K562 (cell line): Measurements from ENCODE around the gene ING1. TPM values are rescaled to one million over a fixed set of nuclear protein-coding genes. Genes with fewer than 3 reads are reported as not detected.

Experiments used
- ATF7 ChIP-seq: fragments of 450-650 bp; IDR thresholded peaks from 2 replicates; pipeline ENCODE4 v1.7.1; 2014; ENCODE audit warnings: mild to moderate bottlenecking, moderate library complexity
- E2F4 ChIP-seq: sonication (generic); formaldehyde crosslinking; IDR thresholded peaks from 2 replicates; pipeline ENCODE4 v1.8.0; 2022; ENCODE audit warnings: mild to moderate bottlenecking, low read depth, missing genetic modification reagents
- ELF4 ChIP-seq: fragments of 450-650 bp; formaldehyde crosslinking; IDR thresholded peaks from 2 replicates; pipeline ENCODE4 v1.4.0; 2022; ENCODE audit warnings: missing genetic modification characterization
- MTA1 ChIP-seq: fragments of 450-650 bp; IDR thresholded peaks from 2 replicates; pipeline ENCODE4 v1.6.1; 2017; ENCODE audit warnings: borderline replicate concordance
- MYC ChIP-seq, 2 experiments: fragments of 250-450 bp in 1 of 2; sonication (Bioruptor Pico) in 1 of 2; IDR thresholded peaks; 2 replicates each; pipeline versions ENCODE4 v1.5.1 to v1.6.1; 2012 to 2021; ENCODE audit warnings: low read depth in 2 of 2, borderline replicate concordance in 1 of 2, improper control_type of control experiment in 1 of 2, low read length in 1 of 2, mild to moderate bottlenecking in 1 of 2, moderate library complexity in 1 of 2
- NEUROD1 ChIP-seq: fragments of 150-350 bp; IDR thresholded peaks from 2 replicates; pipeline ENCODE4 v1.6.1; 2014; ENCODE audit warnings: borderline replicate concordance, low read length, low read depth; ENCODE audit not compliant: partially characterized antibody
- NRF1 ChIP-seq, 2 experiments: fragments of 450-650 bp; IDR thresholded peaks in 1 of 2; conservative IDR thresholded peaks in 1 of 2; 2 replicates each; pipeline ENCODE4 v1.6.1; 2014; ENCODE audit warnings: mild to moderate bottlenecking in 2 of 2
- PRPF4 ChIP-seq: fragments of 200-400 bp; formaldehyde crosslinking; IDR thresholded peaks from one replicate; pipeline ENCODE4 v1.6.1; 2017; ENCODE audit warnings: low read length, low read depth, mild to moderate bottlenecking; ENCODE audit not compliant: insufficient read depth, poor library complexity, severe bottlenecking
- SMARCE1 ChIP-seq: fragments of 450-650 bp; IDR thresholded peaks from 2 replicates; pipeline ENCODE4 v1.7.1; 2016; ENCODE audit warnings: mild to moderate bottlenecking
- SP2 ChIP-seq: IDR thresholded peaks from 2 replicates; pipeline ENCODE4 v1.6.1; 2011; ENCODE audit warnings: mild to moderate bottlenecking, low read depth, low read length, moderate library complexity; ENCODE audit not compliant: poor library complexity, severe bottlenecking; ENCODE audit errors: extremely low read depth
- TARDBP ChIP-seq: fragments of 450-650 bp; IDR thresholded peaks from 2 replicates; pipeline ENCODE4 v1.6.1; 2016
- ZBTB1 ChIP-seq: sonication (generic); formaldehyde crosslinking; IDR thresholded peaks from 2 replicates; pipeline ENCODE4 v1.8.1; 2023; ENCODE audit warnings: missing genetic modification reagents, low read depth, mild to moderate bottlenecking, borderline replicate concordance
- ZFP30 ChIP-seq: fragments of 250-450 bp; sonication (Bioruptor Pico); IDR thresholded peaks from 2 replicates; pipeline ENCODE4 v1.8.0; 2022; ENCODE audit warnings: moderate library complexity, mild to moderate bottlenecking, inconsistent platforms, borderline replicate concordance
- ZNF444 ChIP-seq: fragments of 250-450 bp; sonication (Bioruptor Pico); IDR thresholded peaks from 2 replicates; pipeline ENCODE4 v1.4.0; 2020; ENCODE audit warnings: mild to moderate bottlenecking, moderate library complexity
- polyA plus RNA-seq, 8 experiments: library from polyadenylated mRNA; depleted of rRNA in 4 of 8; stranded (reverse) in 5 of 8; unstranded in 3 of 8; fragments of >200 nt; fragmentation: Nextera tagmentation in 2 of 8; fragmentation: Illumina TruSeq in 1 of 8; extraction: Ambion mirVana in 2 of 8; extraction: Trizol in 1 of 8; gene quantifications; 2 replicates each; pipeline versions ENCODE4 v1.2.1 to v1.2.3, GENCODE V29; 2011 to 2014; ENCODE audit warnings: inconsistent platforms in 1 of 8, missing spikeins in 1 of 8
- total RNA-seq, 7 experiments: library from RNA; depleted of rRNA in 6 of 7; stranded (reverse); fragments of >200 nt in 6 of 7; fragmentation: Illumina TruSeq in 2 of 7; extraction: Trizol in 2 of 7; gene quantifications; 2 replicates each; pipeline versions ENCODE4 v1.2.1 to v1.2.3, GENCODE V29; 2011 to 2021; ENCODE audit warnings: low replicate concordance in 1 of 7
- TF ChIP-seq, protein P1 (sequence below): fragments of 250-450 bp; sonication (Bioruptor Pico); IDR thresholded peaks from 2 replicates; pipeline ENCODE4 v1.4.0; 2020; ENCODE audit warnings: borderline replicate concordance
- TF ChIP-seq, protein P2 (sequence below): fragments of 450-650 bp; IDR thresholded peaks from 2 replicates; pipeline ENCODE4 v1.6.1; 2016; ENCODE audit warnings: low read depth

The ING1 gene
- total and polyA plus RNA-seq, 9 of the 15 experiments (the other 6 are each of a cell fraction or from before 2014, with no cell fraction given): 1.0 to 20.1 (median 8.2) TPM

- TF ChIP-seq, protein P1, sequence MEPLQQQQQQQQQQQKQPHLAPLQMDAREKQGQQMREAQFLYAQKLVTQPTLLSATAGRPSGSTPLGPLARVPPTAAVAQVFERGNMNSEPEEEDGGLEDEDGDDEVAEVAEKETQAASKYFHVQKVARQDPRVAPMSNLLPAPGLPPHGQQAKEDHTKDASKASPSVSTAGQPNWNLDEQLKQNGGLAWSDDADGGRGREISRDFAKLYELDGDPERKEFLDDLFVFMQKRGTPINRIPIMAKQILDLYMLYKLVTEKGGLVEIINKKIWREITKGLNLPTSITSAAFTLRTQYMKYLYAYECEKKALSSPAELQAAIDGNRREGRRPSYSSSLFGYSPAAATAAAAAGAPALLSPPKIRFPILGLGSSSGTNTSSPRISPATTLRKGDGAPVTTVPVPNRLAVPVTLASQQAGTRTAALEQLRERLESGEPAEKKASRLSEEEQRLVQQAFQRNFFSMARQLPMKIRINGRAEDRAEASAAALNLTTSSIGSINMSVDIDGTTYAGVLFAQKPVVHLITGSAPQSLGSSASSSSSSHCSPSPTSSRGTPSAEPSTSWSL: no peak
- TF ChIP-seq ZFP30 (CRISPR knock-in tag) (no peak), ATF7 (peak; percentile 75), TARDBP (0 out of 2 replicates have a peak, but pooled peaks have one; percentile 18), ZBTB1 (CRISPR knock-in tag) (no peak), SMARCE1 (no peak), PRPF4 (peak; percentile 60), ZNF444 (no peak), MYC (IDR thresholded peaks at IDR 0.05; ENCODE audit: low read depth, low read length) (no peak), MYC (CRISPR knock-in tag; IDR thresholded peaks at IDR 0.05; ENCODE audit: borderline replicate concordance, low read depth) (no peak), ELF4 (CRISPR knock-in tag) (no peak), MTA1 (no peak), E2F4 (CRISPR knock-in tag) (no peak), NRF1 (conservative IDR thresholded peaks at IDR 0.05 in 1 of 2, IDR thresholded peaks at IDR 0.05 in 1 of 2) (peak; percentile 99), NEUROD1 (peak; percentile 93), SP2 (peak; percentile 71)
- TF ChIP-seq, protein P2, sequence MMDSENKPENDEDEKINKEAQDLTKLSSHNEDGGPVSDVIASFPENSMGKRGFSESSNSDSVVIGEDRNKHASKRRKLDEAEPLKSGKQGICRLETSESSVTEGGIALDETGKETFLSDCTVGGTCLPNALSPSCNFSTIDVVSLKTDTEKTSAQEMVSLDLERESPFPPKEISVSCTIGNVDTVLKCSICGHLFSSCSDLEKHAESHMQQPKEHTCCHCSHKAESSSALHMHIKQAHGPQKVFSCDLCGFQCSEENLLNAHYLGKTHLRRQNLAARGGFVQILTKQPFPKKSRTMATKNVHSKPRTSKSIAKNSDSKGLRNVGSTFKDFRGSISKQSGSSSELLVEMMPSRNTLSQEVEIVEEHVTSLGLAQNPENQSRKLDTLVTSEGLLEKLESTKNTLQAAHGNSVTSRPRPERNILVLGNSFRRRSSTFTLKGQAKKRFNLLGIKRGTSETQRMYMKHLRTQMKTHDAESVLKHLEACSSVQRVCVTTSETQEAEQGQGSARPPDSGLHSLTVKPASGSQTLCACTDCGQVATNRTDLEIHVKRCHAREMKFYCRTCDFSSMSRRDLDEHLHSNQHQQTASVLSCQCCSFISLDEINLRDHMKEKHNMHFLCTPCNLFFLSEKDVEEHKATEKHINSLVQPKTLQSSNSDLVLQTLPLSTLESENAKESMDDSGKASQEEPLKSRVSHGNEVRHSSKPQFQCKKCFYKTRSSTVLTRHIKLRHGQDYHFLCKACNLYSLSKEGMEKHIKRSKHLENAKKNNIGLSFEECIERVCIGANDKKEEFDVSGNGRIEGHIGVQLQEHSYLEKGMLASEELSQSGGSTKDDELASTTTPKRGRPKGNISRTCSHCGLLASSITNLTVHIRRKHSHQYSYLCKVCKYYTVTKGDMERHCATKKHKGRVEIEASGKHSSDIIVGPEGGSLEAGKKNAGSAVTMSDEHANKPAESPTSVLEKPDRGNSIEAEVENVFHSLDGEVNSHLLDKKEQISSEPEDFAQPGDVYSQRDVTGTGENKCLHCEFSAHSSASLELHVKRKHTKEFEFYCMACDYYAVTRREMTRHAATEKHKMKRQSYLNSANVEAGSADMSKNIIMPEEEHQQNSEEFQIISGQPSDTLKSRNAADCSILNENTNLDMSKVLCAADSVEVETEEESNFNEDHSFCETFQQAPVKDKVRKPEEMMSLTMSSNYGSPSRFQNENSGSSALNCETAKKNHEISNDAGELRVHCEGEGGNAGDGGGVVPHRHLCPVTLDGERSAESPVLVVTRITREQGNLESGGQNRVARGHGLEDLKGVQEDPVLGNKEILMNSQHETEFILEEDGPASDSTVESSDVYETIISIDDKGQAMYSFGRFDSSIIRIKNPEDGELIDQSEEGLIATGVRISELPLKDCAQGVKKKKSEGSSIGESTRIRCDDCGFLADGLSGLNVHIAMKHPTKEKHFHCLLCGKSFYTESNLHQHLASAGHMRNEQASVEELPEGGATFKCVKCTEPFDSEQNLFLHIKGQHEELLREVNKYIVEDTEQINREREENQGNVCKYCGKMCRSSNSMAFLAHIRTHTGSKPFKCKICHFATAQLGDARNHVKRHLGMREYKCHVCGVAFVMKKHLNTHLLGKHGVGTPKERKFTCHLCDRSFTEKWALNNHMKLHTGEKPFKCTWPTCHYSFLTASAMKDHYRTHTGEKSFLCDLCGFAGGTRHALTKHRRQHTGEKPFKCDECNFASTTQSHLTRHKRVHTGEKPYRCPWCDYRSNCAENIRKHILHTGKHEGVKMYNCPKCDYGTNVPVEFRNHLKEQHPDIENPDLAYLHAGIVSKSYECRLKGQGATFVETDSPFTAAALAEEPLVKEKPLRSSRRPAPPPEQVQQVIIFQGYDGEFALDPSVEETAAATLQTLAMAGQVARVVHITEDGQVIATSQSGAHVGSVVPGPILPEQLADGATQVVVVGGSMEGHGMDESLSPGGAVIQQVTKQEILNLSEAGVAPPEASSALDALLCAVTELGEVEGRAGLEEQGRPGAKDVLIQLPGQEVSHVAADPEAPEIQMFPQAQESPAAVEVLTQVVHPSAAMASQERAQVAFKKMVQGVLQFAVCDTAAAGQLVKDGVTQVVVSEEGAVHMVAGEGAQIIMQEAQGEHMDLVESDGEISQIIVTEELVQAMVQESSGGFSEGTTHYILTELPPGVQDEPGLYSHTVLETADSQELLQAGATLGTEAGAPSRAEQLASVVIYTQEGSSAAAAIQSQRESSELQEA: no peak
Measured at GRCh38 chr13:110712849-110713641, 455 bp upstream of the ING1 start (continued).
